Thymus (tissue), 11 donors: ENCODE measurements around the gene RTN4RL2. TPM values are rescaled to one million over a fixed set of nuclear protein-coding genes. Genes with fewer than 3 reads are reported as not detected.

Experiments
- DNase-seq, 9 donors: peaks; one replicate each; pipeline ENCODE4 v3.0.0-alpha.2; 2013; ENCODE audit warnings: low spot score in 9 of 9, low read depth in 6 of 9, missing footprints in 1 of 9
- H3K27ac ChIP-seq, 2 donors: one replicate each; pipeline ENCODE4 v1.5.1; 2013; ENCODE audit warnings: control low read depth in 1 of 2, low read depth in 1 of 2, low read length in 1 of 2, mild to moderate bottlenecking in 1 of 2, moderate library complexity in 1 of 2
- H3K27me3 ChIP-seq, 2 donors: one replicate each; pipeline ENCODE4 v1.5.1; 2013; ENCODE audit warnings: low read length in 1 of 2; ENCODE audit not compliant: control insufficient read depth in 2 of 2, insufficient read depth in 1 of 2
- H3K36me3 ChIP-seq, 2 donors: one replicate each; pipeline ENCODE4 v1.5.1; 2013; ENCODE audit warnings: low read length in 1 of 2, mild to moderate bottlenecking in 1 of 2, moderate library complexity in 1 of 2; ENCODE audit not compliant: control insufficient read depth in 2 of 2, insufficient read depth in 2 of 2
- H3K4me1 ChIP-seq, 2 donors: one replicate each; pipeline ENCODE4 v1.5.1; 2013; ENCODE audit warnings: low read length in 2 of 2; ENCODE audit not compliant: control insufficient read depth in 2 of 2, insufficient read depth in 2 of 2
- H3K4me3 ChIP-seq, 2 donors: one replicate each; pipeline ENCODE4 v1.5.1; 2013; ENCODE audit warnings: low read length in 2 of 2, control low read depth in 1 of 2, mild to moderate bottlenecking in 1 of 2
- H3K9me3 ChIP-seq, 2 donors: one replicate each; pipeline ENCODE4 v1.5.1; 2013; ENCODE audit warnings: low read length in 1 of 2, mild to moderate bottlenecking in 1 of 2; ENCODE audit not compliant: control insufficient read depth in 2 of 2, insufficient read depth in 1 of 2
- WGBS: extraction: QIAGEN DNeasy Blood & Tissue Kit; methylation state at CpG from one replicate; pipeline ENCODE4 v1.1.7; 2013; 5-methylcytosine and 5-hydroxymethylcytosine counted together
- polyA plus RNA-seq: library from polyadenylated mRNA; stranded (reverse); fragments of 200-250 nt; gene quantifications from one replicate; pipeline ENCODE4 v1.2.3, GENCODE V29; 2013
- total RNA-seq: library from RNA; stranded (reverse); fragments of 120-200 nt; gene quantifications from one replicate; pipeline ENCODE4 v1.2.4, GENCODE V29; 2013
- donor health status: healthy.

RTN4RL2 gene
- total and polyA plus RNA-seq, 2 donors, result 0.42 to 1.4 TPM

GRCh38 chr11:57490456-57491248 is 30.3 kb downstream of the RTN4RL2 start:
- H3K27ac ChIP-seq, result no peak overlapping the region
- no peaks in the 10 kb centered on the region for H3K27me3 ChIP-seq
- H3K4me3 ChIP-seq, result no peak overlapping the region
- no peaks in the 10 kb centered on the region for H3K36me3 ChIP-seq
- WGBS, result 97% methylated on average over 9 of the region's 9 CpGs
- no peak for DNase-seq
- peaks cover 0 to 3% of the 10 kb centered on the region in 2 donors for H3K9me3 ChIP-seq
- no peaks in the 10 kb centered on the region for H3K4me1 ChIP-seq

DNA sequence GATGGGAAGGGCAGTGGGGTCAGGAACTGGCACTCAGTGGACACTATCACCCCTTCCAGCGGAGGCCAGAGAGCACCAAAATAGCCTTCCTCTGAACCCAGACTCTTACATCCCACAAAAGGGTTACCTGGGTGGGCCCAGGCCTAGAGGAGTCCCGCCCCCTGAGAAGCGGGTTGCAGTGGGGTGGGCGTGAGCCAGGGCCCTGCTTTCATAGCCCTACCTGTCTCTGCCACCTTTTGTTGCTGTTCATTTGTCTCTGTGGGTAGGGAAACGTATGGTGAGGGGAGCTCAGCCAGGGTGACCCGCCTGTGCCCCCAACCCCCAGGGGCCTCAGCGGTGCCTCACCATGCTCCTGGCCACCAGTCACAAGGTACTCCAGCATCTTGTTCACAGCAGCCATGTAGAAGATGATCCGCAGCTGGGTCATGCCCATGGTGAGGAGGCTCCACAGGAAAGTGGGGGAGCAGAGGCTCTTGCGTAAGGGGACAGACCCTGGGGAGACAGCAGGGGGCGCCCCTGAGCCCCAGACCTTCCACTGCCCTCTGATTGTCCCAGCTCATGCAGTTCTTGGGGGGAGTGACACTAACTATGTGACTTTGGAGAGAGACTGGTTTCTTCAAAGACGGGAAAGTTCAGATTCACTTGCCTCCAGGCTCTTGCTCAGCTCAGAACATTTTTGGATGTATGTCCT is 31.2 kb downstream of the RTN4RL2 start:
- no peak overlapping the region for H3K27ac ChIP-seq
- WGBS, result 95% methylated on average over 11 of the region's 11 CpGs
- H3K36me3 ChIP-seq, result no peaks in the 10 kb centered on the region
- no peak overlapping the region for H3K4me3 ChIP-seq
- H3K4me1 ChIP-seq, result no peaks in the 10 kb centered on the region
- H3K27me3 ChIP-seq, result no peaks in the 10 kb centered on the region
- peak in 2 of 9 donors; percentile 58 to 66 for DNase-seq
- peaks cover 0 to 3% of the 10 kb centered on the region in 2 donors for H3K9me3 ChIP-seq

GRCh38 chr11:57493507-57494503 is 33.5 kb downstream of the RTN4RL2 start:
- Histone ChIP-seq H3K36me3 (no peaks in the 10 kb centered on the region), H3K9me3 (peaks cover 0 to 3% of the 10 kb centered on the region in 2 donors), H3K4me1 (no peaks in the 10 kb centered on the region), H3K27me3 (no peaks in the 10 kb centered on the region), H3K27ac (no peak overlapping the region), H3K4me3 (no peak overlapping the region)
- WGBS, result 84% methylated on average over 15 of the region's 15 CpGs
- peak in 5 of 9 donors; percentile 47 to 73 (median 57) for DNase-seq

GRCh38 chr11:57496109-57496820 is 35.9 kb downstream of the RTN4RL2 start:
- peaks cover 0 to 10% of the 10 kb centered on the region in 2 donors for H3K4me1 ChIP-seq
- H3K4me3 ChIP-seq, result no peak overlapping the region
- no peaks in the 10 kb centered on the region for H3K27me3 ChIP-seq
- H3K9me3 ChIP-seq, result peaks cover 0 to 3% of the 10 kb centered on the region in 2 donors
- no peaks in the 10 kb centered on the region for H3K36me3 ChIP-seq
- no peak for DNase-seq
- no peak overlapping the region for H3K27ac ChIP-seq
- 94% methylated on average over 9 of the region's 9 CpGs for WGBS

GRCh38 chr11:57497303-57498247 is 37.2 kb downstream of the RTN4RL2 start:
- Histone ChIP-seq H3K36me3 (no peaks in the 10 kb centered on the region), H3K4me3 (no peak overlapping the region), H3K27me3 (no peaks in the 10 kb centered on the region), H3K4me1 (peaks cover 0 to 10% of the 10 kb centered on the region in 2 donors), H3K27ac (no peak overlapping the region), H3K9me3 (no peaks in the 10 kb centered on the region)
- WGBS, result 96% methylated on average over 15 of the region's 15 CpGs
- no peak for DNase-seq

GRCh38 chr11:57498540-57498939 is 38.2 kb downstream of the RTN4RL2 start:
- no peak for DNase-seq
- 97% methylated on average over 6 of the region's 6 CpGs for WGBS

DNA sequence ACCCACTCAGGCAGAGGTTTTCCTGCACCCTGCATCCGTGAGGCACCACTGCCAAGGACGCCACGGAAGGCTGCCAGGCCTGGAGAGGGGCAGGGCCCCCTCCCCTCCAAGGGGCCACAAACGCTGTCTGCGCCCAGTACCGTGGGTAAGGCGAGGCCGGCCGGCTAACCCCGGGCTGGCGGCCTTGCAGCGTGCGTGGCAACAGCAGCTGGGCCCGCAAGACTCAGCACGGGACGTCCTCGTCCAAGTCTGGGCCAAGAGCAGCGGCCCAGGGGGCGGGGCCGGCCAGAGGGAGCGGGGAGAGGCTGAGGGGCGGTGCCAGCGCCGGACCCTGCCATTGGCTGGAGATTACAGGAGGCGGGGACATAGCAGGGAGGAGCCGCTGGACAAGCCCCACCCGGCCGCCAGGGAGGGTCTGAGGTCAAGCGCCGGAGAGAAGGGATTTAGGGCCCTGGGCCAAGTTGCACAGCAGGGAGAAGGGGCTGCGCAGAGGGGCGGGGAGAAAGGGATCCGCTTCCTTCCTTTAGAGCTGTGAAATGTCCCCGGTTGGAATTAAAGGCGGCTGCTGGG is 39.2 kb downstream of the RTN4RL2 start:
- Histone ChIP-seq H3K4me3 (peak overlapping the region in 1 of 2 donors; percentile 12), H3K9me3 (no peaks in the 10 kb centered on the region), H3K27me3 (no peaks in the 10 kb centered on the region), H3K27ac (no peak overlapping the region), H3K4me1 (peaks cover 0 to 10% of the 10 kb centered on the region in 2 donors), H3K36me3 (no peaks in the 10 kb centered on the region)
- 57% methylated on average over 35 of the region's 35 CpGs for WGBS
- peak in 2 of 9 donors; percentile 43 to 59 for DNase-seq

More at GRCh38 chr11:57498540-57498939, 38.2 kb downstream of the RTN4RL2 start:
- Histone ChIP-seq H3K4me3 (no peak overlapping the region), H3K27me3 (no peaks in the 10 kb centered on the region), H3K36me3 (no peaks in the 10 kb centered on the region), H3K27ac (no peak overlapping the region), H3K4me1 (peaks cover 0 to 10% of the 10 kb centered on the region in 2 donors), H3K9me3 (no peaks in the 10 kb centered on the region)
